ENCODE measurements around the gene GUK1.

DNA sequence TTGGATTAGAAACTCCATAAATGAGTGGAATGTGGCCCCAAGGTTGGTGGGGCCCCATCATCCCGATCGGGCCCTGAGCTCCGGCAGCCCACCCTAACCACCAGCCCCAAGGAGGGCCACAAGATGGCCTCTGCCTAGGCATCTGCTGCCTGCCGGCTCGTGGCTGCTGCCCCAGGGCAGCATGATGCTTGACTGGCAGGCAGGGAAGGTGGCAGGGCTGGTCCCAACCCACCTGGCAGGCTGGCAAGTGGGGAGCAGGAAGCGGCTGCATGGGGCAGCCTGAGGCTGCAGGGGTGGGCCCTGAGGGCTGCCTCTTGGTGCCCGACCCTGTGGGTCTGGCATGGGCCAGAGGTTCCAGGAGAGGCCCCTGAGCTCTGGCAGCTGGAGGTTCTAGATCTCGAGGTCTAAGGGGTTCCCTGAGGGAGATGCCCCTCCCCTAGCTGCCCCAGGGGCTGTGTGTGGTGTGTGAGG, 8.9 kb downstream of the GUK1 start:
- no peak for TF ChIP-seq POLR2A (IDR thresholded peaks at IDR 0.05; ENCODE audit: low read depth, low read length)
- no peak for TF ChIP-seq POLR2AphosphoS5 (IDR thresholded peaks at IDR 0.05; ENCODE audit: low read depth, low read length)
